Heart left ventricle (tissue), 16 donors: ENCODE measurements around the gene TMEM91. TPM values are rescaled to one million over a fixed set of nuclear protein-coding genes. Genes with fewer than 3 reads are reported as not detected.
"Not testable (repeated sequence)": the region's sequence is repeated elsewhere in the genome, so short reads cannot be mapped to it uniquely, and the experiment has no call there.

ENCODE experiments used
- ATAC-seq, 4 donors: fragments of 200-7000 bp; cut with Tn5 transposase; one replicate each; pipeline ENCODE4 v1.9.1; 2020 to 2022; ENCODE audit warnings: moderate library complexity in 4 of 4, mild to moderate bottlenecking in 3 of 4, moderate number of reproducible peaks in 1 of 4
- DNase-seq, 5 donors: peaks; one replicate each; pipeline ENCODE4 v3.0.0-alpha.2; 2020
- H3K27ac ChIP-seq, 12 donors: fragments of 200-600 bp; sonication (generic) in 4 of 12; one replicate each; pipeline versions ENCODE4 v1.5.0 to v1.8.0; 2016 to 2022; ENCODE audit warnings: mild to moderate bottlenecking in 2 of 12
- H3K27me3 ChIP-seq, 9 donors: fragments of 200-600 bp; sonication (generic) in 2 of 9; one replicate each; pipeline versions ENCODE4 v1.5.1 to v1.8.0; 2016 to 2022; ENCODE audit warnings: mild to moderate bottlenecking in 3 of 9
- H3K36me3 ChIP-seq, 9 donors: fragments of 200-600 bp; sonication (generic) in 2 of 9; one replicate each; pipeline versions ENCODE4 v1.5.0 to v1.8.0; 2018 to 2022; ENCODE audit warnings: mild to moderate bottlenecking in 2 of 9
- H3K4me1 ChIP-seq, 12 donors: fragments of 200-600 bp; sonication (generic) in 4 of 12; one replicate each; pipeline versions ENCODE4 v1.5.0 to v1.8.0; 2016 to 2022; ENCODE audit warnings: mild to moderate bottlenecking in 3 of 12
- H3K4me3 ChIP-seq, 12 donors: fragments of 200-600 bp; sonication (generic) in 4 of 12; one replicate each; pipeline versions ENCODE4 v1.5.0 to v1.8.0; 2017 to 2022; ENCODE audit warnings: mild to moderate bottlenecking in 9 of 12, moderate library complexity in 4 of 12
- H3K9me3 ChIP-seq, 12 donors: fragments of 200-600 bp; sonication (generic) in 4 of 12; one replicate each; pipeline versions ENCODE4 v1.5.0 to v1.8.0; 2016 to 2022; ENCODE audit warnings: mild to moderate bottlenecking in 1 of 12
- CTCF ChIP-seq, 12 donors: fragments of 200-600 bp; sonication (generic) in 4 of 12; IDR thresholded peaks; one replicate each; pipeline versions ENCODE4 v1.5.0 to v1.8.0; 2018 to 2022; ENCODE audit warnings: antibody characterized with exemption in 12 of 12, mild to moderate bottlenecking in 5 of 12
- POLR2A ChIP-seq, 2 donors: fragments of 450-650 bp; IDR thresholded peaks; one replicate each; pipeline ENCODE4 v1.6.1; 2017; ENCODE audit warnings: antibody characterized with exemption in 2 of 2, mild to moderate bottlenecking in 2 of 2, moderate library complexity in 2 of 2
- WGBS, 4 donors: extraction: QIAGEN DNeasy Blood & Tissue Kit in 2 of 4; methylation state at CpG; one replicate each; pipeline versions ENCODE4 v1.1.5 to v1.1.7; 2013 to 2018; 5-methylcytosine and 5-hydroxymethylcytosine counted together
- intact Hi-C, 10 donors: fragments of 100-400 bp; cut with DNase I; formaldehyde crosslinking; loops; one replicate each; pipeline versions ENCODE4 v1.11.1 to v1.14.2; 2022
- polyA plus RNA-seq, 2 donors: library from polyadenylated mRNA; stranded (reverse); fragments of 200-250 nt; gene quantifications; one replicate each; pipeline ENCODE4 v1.2.3, GENCODE V29; 2013
- total RNA-seq, 9 donors: library from RNA; depleted of rRNA in 2 of 9; stranded (reverse); fragments of >200 nt in 2 of 9; fragmentation: NEBNext Ultra II Directional in 3 of 9; extraction: Animal tissue kit (Norgen Biotek cat#: 25700) in 3 of 9; gene quantifications; one replicate each; pipeline versions ENCODE4 v1.1.0 to v1.2.4, GENCODE V29; 2016 to 2023
- donor health status: ischemic (EF 13 %, LVEDD 7.1; RV severe dilation, severe dysfunction).
- donor health status: healthy with polysubstance abuse.
- donor health status: DM: no; HTN: yes; CAD: no.
- donor health status: DM: no; HTN: no; CAD: no.
- donor health status: ischemic (EF 25% LVEDD 6.9; RV normal size, moderate dysfunction).
- donor health status: ischemic (EF 25% LVEDD 5.7; RV mildly dilated, moderate dysfunction).
- donor health status: healthy.
- donor health status: DM: yes; HTN: yes; CAD: no.
- donor health status: ischemic (EF 35%, LVEDD 5.7; RV mildly dilated, moderate dysfunction).
- donor health status: nonischemic (EF 11% LVEDD 7.7; RV severe dilation, severe dysfunction).
- donor health status: DM: yes; HTN: yes; CAD: no.
- donor health status: PGD.
- donor health status: ischemic (EF 29% LVEDD 5.4; RV normal size, mild dysfunction).
- donor health status: nonischemic (EF 23%, LVEDD 6.1; RV moderate dilation, normal function).

The TMEM91 gene
- total and polyA plus RNA-seq, 11 donors, result 1.0 to 6.7 (median 2.5) TPM

DNA sequence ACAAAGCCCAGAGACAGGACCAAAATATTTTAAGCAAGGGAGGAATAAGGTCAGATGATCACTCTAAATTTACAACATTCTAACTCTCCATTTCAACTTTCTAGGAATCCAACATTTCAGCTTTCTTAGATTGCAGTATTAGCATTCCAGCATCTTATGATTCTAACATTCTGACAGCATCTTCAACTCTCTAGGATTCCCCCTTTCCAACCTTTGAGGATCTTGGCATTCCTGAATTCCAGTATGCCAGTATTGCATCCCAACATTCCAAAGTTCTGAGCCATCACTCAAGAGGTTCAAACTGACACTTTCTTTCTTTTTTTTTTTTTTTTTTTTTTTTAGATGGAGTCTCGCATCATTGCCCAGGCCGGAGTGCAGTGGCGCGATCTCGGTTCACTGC, 36.4 kb upstream of the TMEM91 start:
- no peak for ATAC-seq
- WGBS, 4 donors, result 96 to 98% (median 97%) methylated on average over 5 of the region's 5 CpGs
- H3K9me3 ChIP-seq, result no peaks in the 10 kb centered on the region
- no peaks in the 10 kb centered on the region for H3K27me3 ChIP-seq
- H3K4me1 ChIP-seq, result peaks cover 0 to 35% (median 5%) of the 10 kb centered on the region in 12 donors
- TF ChIP-seq CTCF (IDR thresholded peaks at IDR 0.05) (no peak), POLR2A (IDR thresholded peaks at IDR 0.05) (no peak)
- H3K36me3 ChIP-seq, result peaks cover 0 to 96% (median 55%) of the 10 kb centered on the region in 9 donors
- no peak overlapping the region for H3K4me3 ChIP-seq
- DNase-seq, result no peak
- no peak overlapping the region for H3K27ac ChIP-seq
- intact Hi-C loops, result no loop called here

DNA sequence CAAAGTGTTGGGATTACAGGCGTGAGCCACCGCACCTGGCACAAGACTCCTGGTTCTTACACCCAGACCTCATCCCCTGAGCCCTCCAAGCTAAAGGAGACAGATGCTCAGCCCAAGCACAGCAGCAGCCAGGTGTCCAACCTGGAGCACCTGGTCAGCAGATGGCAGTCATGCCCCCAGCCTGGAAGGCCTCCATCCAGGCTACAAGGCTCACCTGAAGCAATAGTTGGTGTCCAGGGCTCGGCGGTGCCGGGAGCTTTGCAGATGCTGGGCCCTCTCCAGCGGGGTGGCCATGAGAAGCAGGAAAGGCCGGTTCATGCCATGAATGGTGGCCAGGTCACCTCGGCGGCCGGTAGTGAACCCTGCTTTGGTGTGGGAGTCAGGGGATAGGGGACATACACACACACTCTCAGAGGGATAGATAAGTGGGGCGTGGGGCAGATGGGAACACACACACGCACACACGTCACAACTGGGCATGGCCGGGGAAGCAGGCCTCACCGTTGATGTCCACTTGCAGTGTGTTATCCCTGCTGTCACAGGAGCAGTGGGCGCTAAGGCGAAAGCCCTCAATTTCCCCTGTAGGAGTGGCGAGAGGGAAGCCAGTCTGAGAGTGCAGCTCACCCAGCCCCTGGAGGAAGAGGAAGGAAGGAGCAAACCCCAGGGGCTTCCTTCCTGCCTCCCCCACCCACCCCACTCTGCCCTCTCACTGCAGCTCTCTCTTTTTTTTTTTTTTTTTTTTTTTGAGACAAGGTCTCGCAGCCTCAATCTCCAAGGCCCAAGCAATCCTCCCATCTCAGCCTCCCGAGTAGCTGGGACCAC, 34.5 kb upstream of the TMEM91 start:
- no peak for DNase-seq
- Histone ChIP-seq H3K4me1 (peaks cover 0 to 26% (median 0%) of the 10 kb centered on the region in 12 donors), H3K27ac (peak overlapping the region in 1 of 12 donors; percentile 35), H3K27me3 (no peaks in the 10 kb centered on the region), H3K4me3 (no peak overlapping the region), H3K9me3 (no peaks in the 10 kb centered on the region), H3K36me3 (peaks cover 0 to 99% (median 68%) of the 10 kb centered on the region in 9 donors)
- TF ChIP-seq CTCF (IDR thresholded peaks at IDR 0.05) (no peak), POLR2A (IDR thresholded peaks at IDR 0.05) (no peak)
- WGBS, 4 donors, result 89 to 94% (median 92%) methylated on average over 20 of the region's 20 CpGs
- intact Hi-C loops, result no loop called here
- peak in 2 of 4 donors; percentile 52 to 68 for ATAC-seq

GRCh38 chr19:41344162-41344561, 32.2 kb upstream of the TMEM91 start:
- H3K36me3 ChIP-seq, result peaks cover 0 to 93% (median 61%) of the 10 kb centered on the region in 9 donors

DNA sequence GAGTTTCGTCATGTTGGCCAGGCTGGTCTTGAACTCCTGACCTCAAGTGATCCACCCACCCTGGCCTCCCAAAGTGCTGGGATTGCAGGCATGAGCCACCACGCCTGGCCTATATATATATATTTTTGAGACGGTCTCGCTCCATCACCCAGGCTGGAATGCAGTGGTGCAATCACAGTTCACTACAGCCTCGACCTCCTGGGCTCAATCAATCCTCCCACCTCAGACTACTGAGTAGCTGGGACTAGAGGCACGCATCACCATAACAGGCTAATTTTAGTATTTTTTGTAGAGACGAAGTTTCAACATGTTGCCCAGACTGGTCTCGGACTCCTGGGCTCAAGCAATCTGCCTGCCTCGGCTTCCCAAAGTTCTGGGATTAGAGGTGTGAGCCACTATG, 29.4 kb upstream of the TMEM91 start:
- peaks cover 0 to 66% (median 39%) of the 10 kb centered on the region in 9 donors for H3K36me3 ChIP-seq
- H3K4me1 ChIP-seq, result peaks cover 0 to 43% (median 19%) of the 10 kb centered on the region in 12 donors
- H3K9me3 ChIP-seq, H3K27me3 ChIP-seq, intact Hi-C loops, DNase-seq, H3K27ac ChIP-seq, ATAC-seq, H3K4me3 ChIP-seq: not testable (repeated sequence)
- WGBS, 4 donors, result 91 to 96% (median 94%) methylated on average over 9 of the region's 9 CpGs

More at GRCh38 chr19:41344162-41344561, 32.2 kb upstream of the TMEM91 start:
- Histone ChIP-seq H3K27ac (no peak overlapping the region), H3K4me3 (no peak overlapping the region), H3K4me1 (peaks cover 0 to 27% (median 3%) of the 10 kb centered on the region in 12 donors), H3K27me3 (no peaks in the 10 kb centered on the region), H3K9me3 (no peaks in the 10 kb centered on the region)
- no peak for TF ChIP-seq POLR2A (IDR thresholded peaks at IDR 0.05)
- TF ChIP-seq CTCF (IDR thresholded peaks at IDR 0.05), result no peak
- DNase-seq (no peak), ATAC-seq (no peak)
- intact Hi-C loops, result no loop called here
- WGBS, 4 donors, result 90 to 100% (median 98%) methylated on average over 2 of the region's 2 CpGs
